GM12878 (cell line): ENCODE measurements around the gene KRT81. TPM values are rescaled to one million over a fixed set of nuclear protein-coding genes. Genes with fewer than 3 reads are reported as not detected.

Experiments used
- ATAC-seq: fragments of 200-7000 bp; cut with Tn5 transposase; 3 replicates; pipeline ENCODE4 v1.9.1; 2020; ENCODE audit warnings: mild to moderate bottlenecking, moderate library complexity
- BruUV-seq: library from RNA; stranded (reverse); fragments of 400-500 nt; replicated peaks from 2 replicates; lab custom pipeline; 2021; lab: Mats Ljungman, UMichigan
- CTCF ChIA-PET: fragments of 300-600 bp; sonication (Branson Sonifier 250); formaldehyde crosslinking; extraction: SDS; loops from one replicate; lab custom pipeline; 2021; ENCODE audit warnings: inconsistent platforms; lab: Yijun Ruan, JAX
- POLR2A ChIA-PET: fragments of 350-600 bp; formaldehyde crosslinking; extraction: SDS; loops from one replicate; lab custom pipeline; 2021; ENCODE audit warnings: inconsistent platforms; lab: Charles Lee
- RAD21 ChIA-PET: fragments of 300-600 bp; sonication (Branson Sonifier 250); formaldehyde crosslinking; loops from one replicate; lab custom pipeline; 2023; ENCODE audit warnings: antibody characterized with exemption; ENCODE audit not compliant: unreplicated experiment; lab: Charles Lee
- SMC1A ChIA-PET: fragments of 300-600 bp; sonication (Branson Sonifier 250); formaldehyde crosslinking; loops from one replicate; lab custom pipeline; 2023; ENCODE audit not compliant: unreplicated experiment, uncharacterized antibody; lab: Charles Lee
- DNase-seq: peaks from one replicate; pipeline ENCODE4 v3.0.0-alpha.2; 2011; ENCODE audit warnings: low read depth, low spot score
- FAIRE-seq: peaks from 3 replicates; lab custom pipeline; 2011; peaks lifted over from hg19 to GRCh38; lab: Jason Lieb, UNC
- H2AFZ ChIP-seq: 2 replicates; pipeline ENCODE4 v1.6.0; 2011; ENCODE audit warnings: low read depth, low read length, control low read depth; ENCODE audit not compliant: control insufficient read depth
- H3K27ac ChIP-seq: 2 replicates; pipeline ENCODE4 v1.5.1; 2011; ENCODE audit warnings: control low read depth; ENCODE audit not compliant: control insufficient read depth, insufficient read depth
- H3K27me3 ChIP-seq, 2 experiments: replicated peaks in 1 of 2; 2 replicates each; pipeline versions ENCODE4 v1.6.0 to v1.6.1; 2011; ENCODE audit warnings: low read length in 1 of 2; ENCODE audit not compliant: control insufficient read depth in 2 of 2, insufficient read depth in 2 of 2
- H3K36me3 ChIP-seq, 2 experiments: 2 replicates each; pipeline ENCODE4 v1.5.1; 2011; ENCODE audit warnings: low read length in 1 of 2; ENCODE audit not compliant: control insufficient read depth in 2 of 2, insufficient read depth in 2 of 2
- H3K4me1 ChIP-seq: 2 replicates; pipeline ENCODE4 v1.6.1; 2011; ENCODE audit warnings: mild to moderate bottlenecking, low read length, moderate library complexity, mixed read lengths; ENCODE audit not compliant: control insufficient read depth, insufficient read depth
- H3K4me2 ChIP-seq: 2 replicates; pipeline ENCODE4 v1.6.0; 2011; ENCODE audit warnings: control low read depth; ENCODE audit not compliant: control insufficient read depth, insufficient read depth
- H3K4me3 ChIP-seq: fragments of 200-600 bp; sonication (generic); 2 replicates; pipeline ENCODE4 v1.5.1; 2016
- H3K79me2 ChIP-seq: 2 replicates; pipeline ENCODE4 v1.6.0; 2011; ENCODE audit warnings: low read length; ENCODE audit not compliant: control insufficient read depth, insufficient read depth
- H3K9ac ChIP-seq: 2 replicates; pipeline ENCODE4 v1.8.0; 2011; ENCODE audit warnings: low read length, control low read depth, mixed read lengths; ENCODE audit not compliant: control insufficient read depth, insufficient read depth
- H3K9me3 ChIP-seq: replicated peaks from 3 replicates; pipeline ENCODE4 v1.5.1; 2011; ENCODE audit warnings: mild to moderate bottlenecking, low read length; ENCODE audit not compliant: control insufficient read depth, insufficient read depth
- H4K20me1 ChIP-seq: 2 replicates; pipeline ENCODE4 v1.6.0; 2011; ENCODE audit not compliant: control insufficient read depth, insufficient read depth
- CBFB ChIP-seq: IDR thresholded peaks from 2 replicates; pipeline ENCODE4 v1.6.1; 2016; ENCODE audit warnings: antibody characterized with exemption, low read depth
- EGR1 ChIP-seq, 2 experiments: IDR thresholded peaks; 1 replicate in 1 of 2; 2 replicates in 1 of 2; pipeline ENCODE4 v1.6.1; 2011 to 2012; ENCODE audit warnings: low read depth in 2 of 2, low read length in 2 of 2, borderline replicate concordance in 1 of 2, mild to moderate bottlenecking in 1 of 2, moderate library complexity in 1 of 2
- NR2C2 ChIP-seq: IDR thresholded peaks from 2 replicates; pipeline ENCODE4 v1.6.1; 2011; ENCODE audit warnings: borderline replicate concordance, low read depth; ENCODE audit not compliant: control insufficient read depth, insufficient read length
- PML ChIP-seq: IDR thresholded peaks from 2 replicates; pipeline ENCODE4 v1.6.1; 2012; ENCODE audit warnings: low read length, inconsistent platforms
- RB1 ChIP-seq: fragments of 450-650 bp; formaldehyde crosslinking; IDR thresholded peaks from 2 replicates; pipeline ENCODE4 v1.6.1; 2017; ENCODE audit warnings: mild to moderate bottlenecking, borderline replicate concordance
- SIX5 ChIP-seq: IDR thresholded peaks from 2 replicates; pipeline ENCODE4 v1.6.1; 2011; ENCODE audit warnings: mild to moderate bottlenecking, low read depth, low read length, moderate library complexity; ENCODE audit not compliant: severe bottlenecking
- SMARCA5 ChIP-seq: fragments of 450-650 bp; IDR thresholded peaks from 2 replicates; pipeline ENCODE4 v1.6.1; 2017; ENCODE audit warnings: mild to moderate bottlenecking
- ZBED1 ChIP-seq: IDR thresholded peaks from 2 replicates; pipeline ENCODE4 v1.6.1; 2016; ENCODE audit warnings: borderline replicate concordance
- WGBS: methylation state at CpG from one replicate; pipeline ENCODE4 v1.1.6; 2016; ENCODE audit warnings: low lambda C conversion rate; ENCODE audit not compliant: insufficient replicate concordance, insufficient coverage; ENCODE audit errors: missing lambda C conversion rate; 5-methylcytosine and 5-hydroxymethylcytosine counted together
- in situ Hi-C: fragments of 300-500 bp; cut with MboI; formaldehyde crosslinking; loops from 9 replicates; pipeline ENCODE4 v1.14.3; 2018; ENCODE audit warnings: mixed read lengths
- intact Hi-C: fragments of 100-400 bp; cut with micrococcal nuclease; formaldehyde crosslinking; loops from one replicate; pipeline ENCODE4 v1.14.2; 2022; ENCODE audit not compliant: unreplicated experiment
- polyA plus RNA-seq, 11 experiments: library from polyadenylated mRNA; depleted of rRNA in 4 of 11; unstranded in 6 of 11; stranded (reverse) in 5 of 11; fragments of >200 nt; fragmentation: Nextera tagmentation in 4 of 11; fragmentation: Illumina TruSeq in 1 of 11; extraction: Ambion mirVana in 4 of 11; extraction: Trizol in 1 of 11; gene quantifications; 1 replicate in 1 of 11; 2 replicates in 10 of 11; pipeline versions ENCODE4 v1.2.1 to v1.2.3, GENCODE V29; 2011 to 2016; ENCODE audit warnings: inconsistent platforms in 2 of 11, missing spikeins in 2 of 11, low read depth in 1 of 11
- total RNA-seq, 4 experiments: library from RNA; depleted of rRNA in 3 of 4; stranded (reverse); fragments of >200 nt in 3 of 4; fragmentation: Illumina TruSeq in 1 of 4; extraction: Trizol in 1 of 4; gene quantifications; 2 replicates each; pipeline versions ENCODE4 v1.2.1 to v1.2.3, GENCODE V29; 2013 to 2021
- TF ChIP-seq, protein P1 (sequence below): fragments of 450-650 bp; IDR thresholded peaks from 2 replicates; pipeline ENCODE4 v1.6.1; 2017; ENCODE audit warnings: antibody characterized with exemption, mild to moderate bottlenecking, moderate library complexity
- TF ChIP-seq, protein P2 (sequence below): fragments of 450-650 bp; formaldehyde crosslinking; IDR thresholded peaks from 2 replicates; pipeline ENCODE4 v1.4.0; 2020; ENCODE audit warnings: mild to moderate bottlenecking, moderate library complexity
- TF ChIP-seq, protein P3 (sequence below): fragments of 150-350 bp; IDR thresholded peaks from 2 replicates; pipeline ENCODE4 v1.6.1; 2016; ENCODE audit warnings: low read depth, low read length
- TF ChIP-seq, protein P4 (sequence below): fragments of 450-650 bp; IDR thresholded peaks from 2 replicates; pipeline ENCODE4 v1.6.1; 2014; ENCODE audit warnings: mild to moderate bottlenecking

Gene KRT81
- total and polyA plus RNA-seq, 10 of the 15 experiments (the other 5 are each of a cell fraction or from before 2014, with no cell fraction given) = 0.05 to 0.15 TPM; not detected in 8

DNA sequence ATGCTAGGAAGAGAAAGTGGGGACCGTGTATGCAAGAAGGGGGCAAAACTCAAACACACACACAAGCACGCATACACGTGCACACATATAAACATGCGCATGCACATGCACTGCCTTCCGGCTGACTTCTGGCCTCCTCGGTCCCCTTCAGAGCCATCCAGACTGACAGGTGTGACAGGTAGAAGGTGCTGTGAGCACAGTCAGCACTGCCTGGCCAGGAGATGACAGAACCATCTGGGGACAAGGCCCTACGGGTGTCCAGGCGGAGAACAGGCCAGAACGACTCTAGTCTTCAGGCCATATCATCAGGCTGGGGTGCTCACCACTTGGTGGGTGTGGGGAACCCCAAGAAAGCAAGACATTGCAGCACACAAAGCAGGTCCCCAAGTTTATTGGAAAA is 22.6 kb upstream of the KRT81 start (continued):
- TF ChIP-seq, protein P1, sequence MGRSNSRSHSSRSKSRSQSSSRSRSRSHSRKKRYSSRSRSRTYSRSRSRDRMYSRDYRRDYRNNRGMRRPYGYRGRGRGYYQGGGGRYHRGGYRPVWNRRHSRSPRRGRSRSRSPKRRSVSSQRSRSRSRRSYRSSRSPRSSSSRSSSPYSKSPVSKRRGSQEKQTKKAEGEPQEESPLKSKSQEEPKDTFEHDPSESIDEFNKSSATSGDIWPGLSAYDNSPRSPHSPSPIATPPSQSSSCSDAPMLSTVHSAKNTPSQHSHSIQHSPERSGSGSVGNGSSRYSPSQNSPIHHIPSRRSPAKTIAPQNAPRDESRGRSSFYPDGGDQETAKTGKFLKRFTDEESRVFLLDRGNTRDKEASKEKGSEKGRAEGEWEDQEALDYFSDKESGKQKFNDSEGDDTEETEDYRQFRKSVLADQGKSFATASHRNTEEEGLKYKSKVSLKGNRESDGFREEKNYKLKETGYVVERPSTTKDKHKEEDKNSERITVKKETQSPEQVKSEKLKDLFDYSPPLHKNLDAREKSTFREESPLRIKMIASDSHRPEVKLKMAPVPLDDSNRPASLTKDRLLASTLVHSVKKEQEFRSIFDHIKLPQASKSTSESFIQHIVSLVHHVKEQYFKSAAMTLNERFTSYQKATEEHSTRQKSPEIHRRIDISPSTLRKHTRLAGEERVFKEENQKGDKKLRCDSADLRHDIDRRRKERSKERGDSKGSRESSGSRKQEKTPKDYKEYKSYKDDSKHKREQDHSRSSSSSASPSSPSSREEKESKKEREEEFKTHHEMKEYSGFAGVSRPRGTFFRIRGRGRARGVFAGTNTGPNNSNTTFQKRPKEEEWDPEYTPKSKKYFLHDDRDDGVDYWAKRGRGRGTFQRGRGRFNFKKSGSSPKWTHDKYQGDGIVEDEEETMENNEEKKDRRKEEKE = no peak
- TF ChIP-seq CBFB = no peak

DNA sequence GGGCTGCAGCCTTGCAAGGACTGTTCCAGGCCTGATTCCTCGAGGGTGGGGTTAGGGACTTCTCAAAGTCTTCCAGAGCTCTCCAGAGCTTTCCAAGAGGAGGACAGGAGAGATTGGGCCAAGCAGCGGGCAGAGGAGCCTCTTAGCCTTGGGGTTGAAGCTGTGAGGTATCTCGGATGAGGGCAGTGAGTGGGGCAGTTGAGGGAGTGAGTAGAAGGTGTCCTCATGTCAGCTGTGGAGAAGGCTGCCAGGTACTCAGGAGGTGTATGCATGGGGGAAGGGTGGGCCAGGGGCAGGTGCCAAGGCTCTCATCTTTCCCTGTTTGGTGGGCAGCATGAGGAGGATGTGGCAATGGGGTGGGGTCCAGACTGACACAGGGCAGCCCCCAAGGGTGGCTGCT is 22.1 kb upstream of the KRT81 start:
- H3K27me3 ChIP-seq = peaks cover 10 to 16% of the 10 kb centered on the region in 2 experiments; a peak in 3 of 4 replicates
- H3K9me3 ChIP-seq = no peaks in the 10 kb centered on the region
- ChIA-PET POLR2A (no interaction called here), SMC1A (interaction anchor here (0.8 kb wide), 1 partner anchor 14 kb away, joined by 4 read pairs; no protein-coding TSS in a partner anchor), CTCF (interaction anchor here (1.4 to 2.6 kb wide), 2 partner anchors 14 to 35 kb away, joined by 4 to 17 read pairs; no protein-coding TSS in a partner anchor), RAD21 (no interaction called here)
- no peaks in the 10 kb centered on the region for H4K20me1 ChIP-seq
- no peaks in the 10 kb centered on the region for H3K79me2 ChIP-seq
- no peak overlapping the region for H3K4me3 ChIP-seq
- no peak overlapping the region for H3K9ac ChIP-seq
- ATAC-seq (no peak), DNase-seq (no peak), FAIRE-seq (no peak)
- H3K36me3 ChIP-seq = no peaks in the 10 kb centered on the region
- 0% methylated on average over 3 of the region's 3 CpGs for WGBS
- intact Hi-C loops = no loop called here
- no peak overlapping the region for H3K4me2 ChIP-seq
- no peak overlapping the region for H3K27ac ChIP-seq
- H3K4me1 ChIP-seq = no peaks in the 10 kb centered on the region
- H2AFZ ChIP-seq = no peak overlapping the region
- in situ Hi-C loops = no loop called here
- no TSS peak for BruUV-seq
- TF ChIP-seq SMARCA5 = no peak
- no peak for TF ChIP-seq EGR1 (IDR thresholded peaks at IDR 0.05; ENCODE audit: borderline replicate concordance in 1 of 2, low read depth in 2 of 2, low read length in 2 of 2)
- no peak for TF ChIP-seq RB1
- TF ChIP-seq, protein P2, sequence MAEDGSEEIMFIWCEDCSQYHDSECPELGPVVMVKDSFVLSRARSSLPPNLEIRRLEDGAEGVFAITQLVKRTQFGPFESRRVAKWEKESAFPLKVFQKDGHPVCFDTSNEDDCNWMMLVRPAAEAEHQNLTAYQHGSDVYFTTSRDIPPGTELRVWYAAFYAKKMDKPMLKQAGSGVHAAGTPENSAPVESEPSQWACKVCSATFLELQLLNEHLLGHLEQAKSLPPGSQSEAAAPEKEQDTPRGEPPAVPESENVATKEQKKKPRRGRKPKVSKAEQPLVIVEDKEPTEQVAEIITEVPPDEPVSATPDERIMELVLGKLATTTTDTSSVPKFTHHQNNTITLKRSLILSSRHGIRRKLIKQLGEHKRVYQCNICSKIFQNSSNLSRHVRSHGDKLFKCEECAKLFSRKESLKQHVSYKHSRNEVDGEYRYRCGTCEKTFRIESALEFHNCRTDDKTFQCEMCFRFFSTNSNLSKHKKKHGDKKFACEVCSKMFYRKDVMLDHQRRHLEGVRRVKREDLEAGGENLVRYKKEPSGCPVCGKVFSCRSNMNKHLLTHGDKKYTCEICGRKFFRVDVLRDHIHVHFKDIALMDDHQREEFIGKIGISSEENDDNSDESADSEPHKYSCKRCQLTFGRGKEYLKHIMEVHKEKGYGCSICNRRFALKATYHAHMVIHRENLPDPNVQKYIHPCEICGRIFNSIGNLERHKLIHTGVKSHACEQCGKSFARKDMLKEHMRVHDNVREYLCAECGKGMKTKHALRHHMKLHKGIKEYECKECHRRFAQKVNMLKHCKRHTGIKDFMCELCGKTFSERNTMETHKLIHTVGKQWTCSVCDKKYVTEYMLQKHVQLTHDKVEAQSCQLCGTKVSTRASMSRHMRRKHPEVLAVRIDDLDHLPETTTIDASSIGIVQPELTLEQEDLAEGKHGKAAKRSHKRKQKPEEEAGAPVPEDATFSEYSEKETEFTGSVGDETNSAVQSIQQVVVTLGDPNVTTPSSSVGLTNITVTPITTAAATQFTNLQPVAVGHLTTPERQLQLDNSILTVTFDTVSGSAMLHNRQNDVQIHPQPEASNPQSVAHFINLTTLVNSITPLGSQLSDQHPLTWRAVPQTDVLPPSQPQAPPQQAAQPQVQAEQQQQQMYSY (CRISPR knock-in tag) = no peak
- TF ChIP-seq NR2C2 = no peak
- TF ChIP-seq, protein P3, sequence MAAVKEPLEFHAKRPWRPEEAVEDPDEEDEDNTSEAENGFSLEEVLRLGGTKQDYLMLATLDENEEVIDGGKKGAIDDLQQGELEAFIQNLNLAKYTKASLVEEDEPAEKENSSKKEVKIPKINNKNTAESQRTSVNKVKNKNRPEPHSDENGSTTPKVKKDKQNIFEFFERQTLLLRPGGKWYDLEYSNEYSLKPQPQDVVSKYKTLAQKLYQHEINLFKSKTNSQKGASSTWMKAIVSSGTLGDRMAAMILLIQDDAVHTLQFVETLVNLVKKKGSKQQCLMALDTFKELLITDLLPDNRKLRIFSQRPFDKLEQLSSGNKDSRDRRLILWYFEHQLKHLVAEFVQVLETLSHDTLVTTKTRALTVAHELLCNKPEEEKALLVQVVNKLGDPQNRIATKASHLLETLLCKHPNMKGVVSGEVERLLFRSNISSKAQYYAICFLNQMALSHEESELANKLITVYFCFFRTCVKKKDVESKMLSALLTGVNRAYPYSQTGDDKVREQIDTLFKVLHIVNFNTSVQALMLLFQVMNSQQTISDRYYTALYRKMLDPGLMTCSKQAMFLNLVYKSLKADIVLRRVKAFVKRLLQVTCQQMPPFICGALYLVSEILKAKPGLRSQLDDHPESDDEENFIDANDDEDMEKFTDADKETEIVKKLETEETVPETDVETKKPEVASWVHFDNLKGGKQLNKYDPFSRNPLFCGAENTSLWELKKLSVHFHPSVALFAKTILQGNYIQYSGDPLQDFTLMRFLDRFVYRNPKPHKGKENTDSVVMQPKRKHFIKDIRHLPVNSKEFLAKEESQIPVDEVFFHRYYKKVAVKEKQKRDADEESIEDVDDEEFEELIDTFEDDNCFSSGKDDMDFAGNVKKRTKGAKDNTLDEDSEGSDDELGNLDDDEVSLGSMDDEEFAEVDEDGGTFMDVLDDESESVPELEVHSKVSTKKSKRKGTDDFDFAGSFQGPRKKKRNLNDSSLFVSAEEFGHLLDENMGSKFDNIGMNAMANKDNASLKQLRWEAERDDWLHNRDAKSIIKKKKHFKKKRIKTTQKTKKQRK = no peak
- no peak for TF ChIP-seq PML
- no peak for TF ChIP-seq SIX5
- TF ChIP-seq, protein P4, sequence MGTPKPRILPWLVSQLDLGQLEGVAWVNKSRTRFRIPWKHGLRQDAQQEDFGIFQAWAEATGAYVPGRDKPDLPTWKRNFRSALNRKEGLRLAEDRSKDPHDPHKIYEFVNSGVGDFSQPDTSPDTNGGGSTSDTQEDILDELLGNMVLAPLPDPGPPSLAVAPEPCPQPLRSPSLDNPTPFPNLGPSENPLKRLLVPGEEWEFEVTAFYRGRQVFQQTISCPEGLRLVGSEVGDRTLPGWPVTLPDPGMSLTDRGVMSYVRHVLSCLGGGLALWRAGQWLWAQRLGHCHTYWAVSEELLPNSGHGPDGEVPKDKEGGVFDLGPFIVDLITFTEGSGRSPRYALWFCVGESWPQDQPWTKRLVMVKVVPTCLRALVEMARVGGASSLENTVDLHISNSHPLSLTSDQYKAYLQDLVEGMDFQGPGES = no peak
- no peak for TF ChIP-seq ZBED1
